ENCODE data around the gene DENND2A.
A peak's percentile ranks its signal among the peaks of the same experiment; 100 is the strongest.
"Not testable (repeated sequence)": the region's sequence is repeated elsewhere in the genome, so short reads cannot be mapped to it uniquely, and the experiment has no call there.

The DENND2A gene

DNA sequence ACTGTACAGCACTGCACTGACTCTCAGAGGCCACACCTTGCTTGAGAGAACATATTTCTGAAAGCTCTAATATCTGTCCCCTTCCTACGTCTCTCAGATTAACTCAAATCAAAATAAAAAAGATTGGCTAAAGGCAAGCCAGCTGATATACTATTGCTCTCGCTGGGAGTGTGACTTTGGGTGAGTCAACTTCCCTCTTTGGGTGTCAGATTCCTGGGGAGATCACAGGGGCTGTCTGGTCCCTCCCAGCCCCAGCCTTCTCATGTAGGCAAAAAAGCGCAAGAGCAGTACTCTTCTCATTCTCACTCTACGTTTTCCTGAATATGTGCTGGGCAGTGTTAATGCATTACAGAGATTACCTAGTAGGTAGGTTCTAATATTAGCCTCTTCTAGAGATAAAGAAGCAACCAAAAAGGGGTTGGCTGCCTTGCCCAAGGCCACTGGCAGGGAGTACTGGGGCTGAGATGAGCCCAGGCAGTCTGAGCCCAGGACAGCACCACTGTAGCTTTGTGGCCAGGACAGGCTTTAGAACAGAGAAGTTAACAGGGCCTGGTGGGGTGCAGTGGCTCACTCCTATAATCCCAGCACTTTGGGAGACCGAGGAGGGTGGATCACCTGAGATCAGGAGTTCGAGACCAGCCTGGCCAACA is 9.1 kb upstream of the DENND2A start:
- no peak overlapping the region for H3K4me3 ChIP-seq (ENCODE audit: low read depth in 1 of 2, low read length in 2 of 2)
- H3K36me3 ChIP-seq (ENCODE audit: control insufficient read depth in 1 of 2, insufficient read depth in 2 of 2, low read length in 2 of 2) = no peaks in the 10 kb centered on the region
- H3K9ac ChIP-seq (ENCODE audit: low read depth in 1 of 2, low read length in 2 of 2) = no peak overlapping the region
- no peak overlapping the region for H3K27ac ChIP-seq (ENCODE audit: low read depth, low read length)
- H3K27me3 ChIP-seq (ENCODE audit: control insufficient read depth in 1 of 2, insufficient read depth in 2 of 2, low read length in 2 of 2) = no peaks in the 10 kb centered on the region
- peaks cover 0 to 3% of the 10 kb centered on the region in 2 donors for H3K4me1 ChIP-seq (ENCODE audit: control insufficient read depth in 1 of 2, insufficient read depth in 2 of 2, low read length in 2 of 2)
- no peaks in the 10 kb centered on the region for H3K9me3 ChIP-seq (ENCODE audit: control insufficient read depth in 1 of 2, low read length in 2 of 2)

GRCh38 chr7:140646931-140647647 is 6.5 kb upstream of the DENND2A start:
- H3K27ac ChIP-seq (ENCODE audit: low read depth, low read length) = no peak overlapping the region
- no peaks in the 10 kb centered on the region for H3K4me1 ChIP-seq (ENCODE audit: control insufficient read depth in 1 of 2, insufficient read depth in 2 of 2, low read length in 2 of 2)
- no peaks in the 10 kb centered on the region for H3K27me3 ChIP-seq (ENCODE audit: control insufficient read depth in 1 of 2, insufficient read depth in 2 of 2, low read length in 2 of 2)
- no peak overlapping the region for H3K4me3 ChIP-seq (ENCODE audit: low read depth in 1 of 2, low read length in 2 of 2)
- no peak overlapping the region for H3K9ac ChIP-seq (ENCODE audit: low read depth in 1 of 2, low read length in 2 of 2)
- no peaks in the 10 kb centered on the region for H3K9me3 ChIP-seq (ENCODE audit: control insufficient read depth in 1 of 2, low read length in 2 of 2)
- H3K36me3 ChIP-seq (ENCODE audit: control insufficient read depth in 1 of 2, insufficient read depth in 2 of 2, low read length in 2 of 2) = no peaks in the 10 kb centered on the region

DNA sequence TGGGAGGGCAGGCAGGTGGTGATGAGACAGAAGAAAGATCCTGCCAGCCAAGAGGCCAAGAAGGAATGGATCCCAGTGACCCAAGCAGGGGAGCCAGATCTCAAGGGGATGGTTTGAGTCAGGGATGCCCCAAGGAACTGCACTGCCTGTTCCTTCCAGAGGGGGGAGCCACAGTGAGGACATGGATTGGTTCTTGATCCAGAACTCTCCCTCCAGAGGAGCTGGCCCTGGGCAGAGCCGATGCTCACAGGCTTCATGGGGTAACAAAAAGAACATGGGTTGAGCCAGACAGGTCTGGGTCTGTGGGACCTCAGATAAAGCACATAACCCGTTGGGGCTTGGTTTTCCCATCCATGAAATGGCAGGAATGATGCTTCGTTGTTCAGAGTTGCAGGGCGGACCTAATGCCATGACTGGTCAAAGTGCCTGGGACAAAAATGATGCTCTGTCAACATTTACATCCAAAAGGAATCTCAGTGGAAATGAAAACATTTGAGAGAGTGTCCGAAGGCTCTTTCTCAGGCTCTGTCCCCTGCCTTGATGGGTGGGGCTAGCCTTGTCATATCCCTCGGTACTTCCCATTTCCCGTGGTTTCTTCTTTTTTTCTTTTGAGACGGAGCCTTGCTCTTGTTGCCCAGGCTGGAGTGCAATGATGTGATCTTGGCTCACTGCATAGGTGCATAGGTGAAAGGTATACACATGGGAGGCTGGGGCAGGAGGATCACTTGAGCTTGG is 4.7 kb upstream of the DENND2A start:
- H3K36me3 ChIP-seq (ENCODE audit: control insufficient read depth in 1 of 2, insufficient read depth in 2 of 2, low read length in 2 of 2) = no peaks in the 10 kb centered on the region
- H3K27ac ChIP-seq (ENCODE audit: low read depth, low read length) = no peak overlapping the region
- no peaks in the 10 kb centered on the region for H3K4me1 ChIP-seq (ENCODE audit: control insufficient read depth in 1 of 2, insufficient read depth in 2 of 2, low read length in 2 of 2)
- no peaks in the 10 kb centered on the region for H3K9me3 ChIP-seq (ENCODE audit: control insufficient read depth in 1 of 2, low read length in 2 of 2)
- no peak overlapping the region for H3K4me3 ChIP-seq (ENCODE audit: low read depth in 1 of 2, low read length in 2 of 2)
- H3K27me3 ChIP-seq (ENCODE audit: control insufficient read depth in 1 of 2, insufficient read depth in 2 of 2, low read length in 2 of 2) = peaks cover 6 to 10% of the 10 kb centered on the region in 2 donors
- no peak overlapping the region for H3K9ac ChIP-seq (ENCODE audit: low read depth in 1 of 2, low read length in 2 of 2)

GRCh38 chr7:140644761-140645160 is 4.1 kb upstream of the DENND2A start:
- not testable (repeated sequence) for H3K4me3 ChIP-seq (ENCODE audit: low read depth in 1 of 2, low read length in 2 of 2); H3K36me3 ChIP-seq (ENCODE audit: control insufficient read depth in 1 of 2, insufficient read depth in 2 of 2, low read length in 2 of 2); H3K4me1 ChIP-seq (ENCODE audit: control insufficient read depth in 1 of 2, insufficient read depth in 2 of 2, low read length in 2 of 2); H3K9ac ChIP-seq (ENCODE audit: low read depth in 1 of 2, low read length in 2 of 2); H3K27ac ChIP-seq (ENCODE audit: low read depth, low read length); H3K9me3 ChIP-seq (ENCODE audit: control insufficient read depth in 1 of 2, low read length in 2 of 2)
- H3K27me3 ChIP-seq (ENCODE audit: control insufficient read depth in 1 of 2, insufficient read depth in 2 of 2, low read length in 2 of 2) = peaks cover 10 to 14% of the 10 kb centered on the region in 2 donors

GRCh38 chr7:140643416-140643815 is 2.8 kb upstream of the DENND2A start:
- H3K27me3 ChIP-seq (ENCODE audit: control insufficient read depth in 1 of 2, insufficient read depth in 2 of 2, low read length in 2 of 2) = peaks cover 19 to 24% of the 10 kb centered on the region in 2 donors
- no peak overlapping the region for H3K4me3 ChIP-seq (ENCODE audit: low read depth in 1 of 2, low read length in 2 of 2)
- peaks cover 3 to 4% of the 10 kb centered on the region in 2 donors for H3K4me1 ChIP-seq (ENCODE audit: control insufficient read depth in 1 of 2, insufficient read depth in 2 of 2, low read length in 2 of 2)
- no peaks in the 10 kb centered on the region for H3K9me3 ChIP-seq (ENCODE audit: control insufficient read depth in 1 of 2, low read length in 2 of 2)
- H3K27ac ChIP-seq (ENCODE audit: low read depth, low read length) = no peak overlapping the region
- no peaks in the 10 kb centered on the region for H3K36me3 ChIP-seq (ENCODE audit: control insufficient read depth in 1 of 2, insufficient read depth in 2 of 2, low read length in 2 of 2)
- H3K9ac ChIP-seq (ENCODE audit: low read depth in 1 of 2, low read length in 2 of 2) = no peak overlapping the region

GRCh38 chr7:140641524-140642195 is 1.0 kb upstream of the DENND2A start:
- H3K9me3 ChIP-seq (ENCODE audit: control insufficient read depth in 1 of 2, low read length in 2 of 2) = no peaks in the 10 kb centered on the region
- no peaks in the 10 kb centered on the region for H3K36me3 ChIP-seq (ENCODE audit: control insufficient read depth in 1 of 2, insufficient read depth in 2 of 2, low read length in 2 of 2)
- H3K4me1 ChIP-seq (ENCODE audit: control insufficient read depth in 1 of 2, insufficient read depth in 2 of 2, low read length in 2 of 2) = peaks cover 3 to 8% of the 10 kb centered on the region in 2 donors
- H3K27ac ChIP-seq (ENCODE audit: low read depth, low read length) = peak overlapping the region; percentile 41
- H3K9ac ChIP-seq (ENCODE audit: low read depth in 1 of 2, low read length in 2 of 2) = no peak overlapping the region
- H3K4me3 ChIP-seq (ENCODE audit: low read depth in 1 of 2, low read length in 2 of 2) = peak overlapping the region; percentile 13 to 51
- peaks cover 28 to 34% of the 10 kb centered on the region in 2 donors for H3K27me3 ChIP-seq (ENCODE audit: control insufficient read depth in 1 of 2, insufficient read depth in 2 of 2, low read length in 2 of 2)

DNA sequence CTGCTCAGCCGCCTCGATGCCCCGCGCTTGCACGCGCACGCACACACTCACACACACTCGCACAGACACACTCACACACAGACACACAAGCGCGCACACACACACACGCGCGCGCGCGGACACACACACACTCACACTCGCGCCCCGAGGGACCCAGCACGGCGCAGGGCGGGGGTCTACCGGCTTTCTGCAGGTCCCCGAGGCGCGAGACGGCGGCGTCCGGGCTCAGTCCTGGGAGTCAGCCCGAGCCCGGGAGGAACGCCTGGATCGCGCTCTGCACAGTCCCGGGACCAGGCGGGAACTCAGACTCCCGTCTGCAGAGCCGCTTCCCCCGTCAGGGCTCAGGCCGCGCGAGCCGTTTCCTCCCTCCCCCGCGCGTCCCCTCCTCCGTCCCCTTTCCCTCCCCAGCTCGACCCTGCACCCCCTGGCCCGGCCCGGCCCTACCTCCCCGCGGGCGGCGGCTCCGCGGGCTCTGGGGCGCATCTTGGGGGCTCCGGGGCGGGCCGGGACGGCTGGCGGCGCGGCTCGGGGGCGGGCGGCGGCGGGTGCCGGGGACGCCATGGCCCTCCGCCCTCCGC is 464 bp downstream of the DENND2A start:
- H3K27ac ChIP-seq (ENCODE audit: low read depth, low read length) = peak overlapping the region; percentile 63
- no peaks in the 10 kb centered on the region for H3K9me3 ChIP-seq (ENCODE audit: control insufficient read depth in 1 of 2, low read length in 2 of 2)
- H3K36me3 ChIP-seq (ENCODE audit: control insufficient read depth in 1 of 2, insufficient read depth in 2 of 2, low read length in 2 of 2) = no peaks in the 10 kb centered on the region
- peak overlapping the region; percentile 62 to 70 for H3K4me3 ChIP-seq (ENCODE audit: low read depth in 1 of 2, low read length in 2 of 2)
- peaks cover 3 to 8% of the 10 kb centered on the region in 2 donors for H3K4me1 ChIP-seq (ENCODE audit: control insufficient read depth in 1 of 2, insufficient read depth in 2 of 2, low read length in 2 of 2)
- peaks cover 28 to 34% of the 10 kb centered on the region in 2 donors for H3K27me3 ChIP-seq (ENCODE audit: control insufficient read depth in 1 of 2, insufficient read depth in 2 of 2, low read length in 2 of 2)
- H3K9ac ChIP-seq (ENCODE audit: low read depth in 1 of 2, low read length in 2 of 2) = peak overlapping the region in 1 of 2 donors; percentile 12

- no peaks in the 10 kb centered on the region for H3K9me3 ChIP-seq (ENCODE audit: control insufficient read depth in 1 of 2, low read length in 2 of 2)
- peak overlapping the region in 1 of 2 donors; percentile 12 for H3K9ac ChIP-seq (ENCODE audit: low read depth in 1 of 2, low read length in 2 of 2)
- peaks cover 3 to 8% of the 10 kb centered on the region in 2 donors for H3K4me1 ChIP-seq (ENCODE audit: control insufficient read depth in 1 of 2, insufficient read depth in 2 of 2, low read length in 2 of 2)
- H3K27ac ChIP-seq (ENCODE audit: low read depth, low read length) = peak overlapping the region; percentile 63
- H3K36me3 ChIP-seq (ENCODE audit: control insufficient read depth in 1 of 2, insufficient read depth in 2 of 2, low read length in 2 of 2) = no peaks in the 10 kb centered on the region
- H3K4me3 ChIP-seq (ENCODE audit: low read depth in 1 of 2, low read length in 2 of 2) = peak overlapping the region; percentile 62 to 70
- H3K27me3 ChIP-seq (ENCODE audit: control insufficient read depth in 1 of 2, insufficient read depth in 2 of 2, low read length in 2 of 2) = peaks cover 28 to 34% of the 10 kb centered on the region in 2 donors
Measured at GRCh38 chr7:140639366-140640053, 1.1 kb downstream of the DENND2A start.

DNA sequence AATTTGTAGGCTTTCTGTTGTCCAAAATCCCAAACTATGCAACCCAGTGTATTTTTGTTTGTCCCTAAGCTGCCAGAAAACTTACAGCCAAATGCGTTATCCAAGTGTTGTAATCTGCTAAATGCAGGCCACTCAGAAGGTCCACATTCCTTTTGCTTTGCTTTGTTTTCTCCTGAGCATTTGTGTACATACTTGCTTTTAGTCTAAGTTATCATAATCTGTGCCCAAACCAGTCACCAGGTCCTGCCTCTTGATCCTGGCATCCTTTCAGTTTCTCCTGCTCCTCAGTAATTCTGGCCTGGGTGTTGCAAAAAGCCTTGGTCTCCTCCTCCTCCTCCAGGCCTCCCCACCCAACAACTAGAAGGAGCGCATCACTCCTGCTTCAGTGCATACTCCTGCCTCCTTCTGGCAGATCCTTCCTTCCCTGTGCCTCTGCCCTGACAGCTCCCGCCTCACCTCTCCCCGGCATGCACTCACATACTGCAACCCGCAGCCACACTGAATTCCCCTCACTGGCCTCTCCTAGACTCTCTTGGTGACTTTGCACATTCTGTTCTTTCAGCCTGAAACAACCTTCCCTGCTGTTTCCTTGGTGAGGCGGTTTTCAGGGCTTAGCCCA is 2.3 kb downstream of the DENND2A start:
- Histone ChIP-seq H3K9me3 (ENCODE audit: control insufficient read depth in 1 of 2, low read length in 2 of 2) (no peaks in the 10 kb centered on the region), H3K4me1 (ENCODE audit: control insufficient read depth in 1 of 2, insufficient read depth in 2 of 2, low read length in 2 of 2) (peaks cover 3 to 8% of the 10 kb centered on the region in 2 donors), H3K4me3 (ENCODE audit: low read depth in 1 of 2, low read length in 2 of 2) (no peak overlapping the region), H3K27me3 (ENCODE audit: control insufficient read depth in 1 of 2, insufficient read depth in 2 of 2, low read length in 2 of 2) (peaks cover 28 to 34% of the 10 kb centered on the region in 2 donors), H3K9ac (ENCODE audit: low read depth in 1 of 2, low read length in 2 of 2) (no peak overlapping the region), H3K36me3 (ENCODE audit: control insufficient read depth in 1 of 2, insufficient read depth in 2 of 2, low read length in 2 of 2) (no peaks in the 10 kb centered on the region), H3K27ac (ENCODE audit: low read depth, low read length) (no peak overlapping the region)

All from duodenal mucosa (tissue), 2 donors.